Activated T-cell treated with anti-CD3 and anti-CD28 coated beads, Interleukin-2, amount 50 U/mL, for 4 hours (primary cell): ENCODE measurements around the gene STX8. TPM values are rescaled to one million over a fixed set of nuclear protein-coding genes. Genes with fewer than 3 reads are reported as not detected.

Experiments used
- ATAC-seq, 2 donors: fragments of 200-7000 bp; cut with Tn5 transposase; one replicate each; pipeline ENCODE4 v1.10.0; 2021
- DNase-seq: peaks from one replicate; pipeline ENCODE4 v3.0.0-alpha.2; 2020
- H3K27me3 Mint-ChIP-seq: one replicate; pipeline ENCODE4 v1.8.0; 2021; ENCODE audit warnings: low read depth, mixed read lengths
- H3K36me3 Mint-ChIP-seq: one replicate; pipeline ENCODE4 v1.8.0; 2022; ENCODE audit warnings: mixed read lengths; ENCODE audit not compliant: insufficient read depth
- H3K4me1 Mint-ChIP-seq: one replicate; pipeline ENCODE4 v1.8.0; 2021; ENCODE audit warnings: low read depth, mixed read lengths
- H3K4me3 Mint-ChIP-seq: one replicate; pipeline ENCODE4 v1.8.0; 2021; ENCODE audit warnings: mild to moderate bottlenecking, moderate library complexity, mixed read lengths
- H3K9me3 Mint-ChIP-seq: one replicate; pipeline ENCODE4 v1.8.0; 2021; ENCODE audit warnings: mixed read lengths
- total RNA-seq, 3 donors: library from RNA; stranded (reverse); gene quantifications; one replicate each; pipeline ENCODE4 v1.2.1, GENCODE V29; 2021

The STX8 gene
- total RNA-seq, 3 donors from 2014 or later, result 37.5 to 40.7 (median 38.3) TPM

DNA sequence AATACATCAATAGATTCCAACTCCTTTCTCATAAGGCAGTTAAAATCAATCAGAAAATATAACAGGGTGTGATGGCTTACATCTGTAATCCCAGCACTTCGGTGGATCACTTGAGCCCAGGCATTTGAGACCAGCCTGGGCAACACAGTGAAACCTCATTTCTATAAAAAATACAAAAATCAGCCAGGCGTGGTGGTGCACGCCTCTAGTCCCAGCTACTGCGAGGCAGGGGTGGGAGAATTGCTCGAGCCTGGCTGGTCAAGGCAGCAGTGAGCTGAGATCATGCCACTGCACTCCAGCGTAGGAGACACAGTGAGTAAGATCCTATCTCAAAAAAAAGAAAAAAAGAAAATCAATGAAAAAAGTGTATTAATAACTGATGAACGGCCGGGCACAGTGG lies 295.7 kb downstream of the STX8 start:
- Mint-ChIP-seq H3K27me3 (no peaks in the 10 kb centered on the region), H3K4me3 (no peak overlapping the region), H3K36me3 (peaks cover 5% of the 10 kb centered on the region), H3K4me1 (peaks cover 6% of the 10 kb centered on the region), H3K9me3 (no peaks in the 10 kb centered on the region)
- DNase-seq (no peak), ATAC-seq (no peak)

DNA sequence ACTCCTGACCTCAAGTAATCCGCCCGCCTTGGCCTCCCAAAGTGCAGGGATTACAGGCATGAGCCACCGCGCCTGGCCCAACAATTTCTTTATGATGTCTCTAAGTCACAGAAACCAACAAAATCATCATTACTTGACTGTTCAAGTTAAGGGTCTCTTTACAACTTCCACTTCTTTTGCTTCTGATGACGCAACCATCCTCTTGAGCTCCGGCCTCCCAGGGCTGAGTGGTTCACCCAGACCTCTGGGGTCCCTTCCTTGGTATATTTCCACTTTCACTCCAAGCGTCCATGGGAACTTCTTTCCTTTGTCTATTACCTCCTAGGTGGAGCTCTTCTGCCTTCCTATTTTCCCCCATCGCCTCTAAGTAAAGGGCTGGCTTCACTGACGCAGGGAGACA lies 300.6 kb downstream of the STX8 start:
- Mint-ChIP-seq H3K9me3 (no peaks in the 10 kb centered on the region), H3K4me1 (peaks cover 24% of the 10 kb centered on the region), H3K4me3 (no peak overlapping the region), H3K27me3 (no peaks in the 10 kb centered on the region), H3K36me3 (peaks cover 6% of the 10 kb centered on the region)
- ATAC-seq, result no peak
- no peak for DNase-seq

GRCh38 chr17:9273428-9274391 lies 301.9 kb downstream of the STX8 start:
- ATAC-seq (peak; percentile 96), DNase-seq (no peak)
- Mint-ChIP-seq H3K36me3 (peaks cover 6% of the 10 kb centered on the region), H3K27me3 (no peaks in the 10 kb centered on the region), H3K4me1 (peaks cover 24% of the 10 kb centered on the region), H3K4me3 (peak overlapping the region; percentile 61), H3K9me3 (no peaks in the 10 kb centered on the region)

DNA sequence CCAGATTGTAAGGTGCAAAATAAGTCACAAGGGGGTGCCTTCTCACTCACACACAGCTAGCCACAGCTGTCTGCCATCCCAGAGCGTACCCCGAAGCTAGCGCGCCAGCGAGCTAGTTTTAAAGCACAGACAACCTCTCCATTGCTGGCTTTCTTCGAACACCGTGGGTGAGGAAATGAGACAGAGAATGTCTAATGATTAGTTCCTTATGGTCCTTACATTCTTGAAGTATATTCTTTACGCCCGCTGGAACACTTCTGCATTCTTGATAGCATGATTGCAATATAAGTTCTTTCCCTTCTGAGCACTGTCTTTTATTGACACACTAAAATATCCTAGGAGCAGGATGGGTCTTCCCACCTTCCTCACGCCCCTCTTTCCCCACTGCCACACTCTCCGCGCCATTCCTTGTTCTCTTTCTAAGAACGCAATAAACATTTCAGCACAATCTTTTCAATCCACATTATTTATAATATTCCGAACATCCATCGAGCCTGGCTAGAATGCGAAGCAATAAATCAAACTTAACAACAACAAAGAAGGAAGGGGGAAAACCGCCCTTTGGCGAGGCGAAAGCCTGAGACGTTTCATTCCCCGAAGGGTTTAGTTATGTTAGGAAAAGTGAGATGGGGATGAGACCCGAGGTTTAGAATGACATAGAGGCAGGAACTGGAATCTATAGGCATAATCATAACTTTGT lies 303.0 kb downstream of the STX8 start:
- H3K27me3 Mint-ChIP-seq, result no peaks in the 10 kb centered on the region
- ATAC-seq (no peak), DNase-seq (no peak)
- H3K4me3 Mint-ChIP-seq, result no peak overlapping the region
- no peaks in the 10 kb centered on the region for H3K9me3 Mint-ChIP-seq
- peaks cover 6% of the 10 kb centered on the region for H3K36me3 Mint-ChIP-seq
- H3K4me1 Mint-ChIP-seq, result peaks cover 24% of the 10 kb centered on the region

GRCh38 chr17:9271989-9272388 lies 303.6 kb downstream of the STX8 start:
- no peaks in the 10 kb centered on the region for H3K9me3 Mint-ChIP-seq
- no peak overlapping the region for H3K4me3 Mint-ChIP-seq
- H3K4me1 Mint-ChIP-seq, result peaks cover 24% of the 10 kb centered on the region
- H3K27me3 Mint-ChIP-seq, result no peaks in the 10 kb centered on the region
- ATAC-seq (no peak), DNase-seq (no peak)
- peaks cover 6% of the 10 kb centered on the region for H3K36me3 Mint-ChIP-seq

DNA sequence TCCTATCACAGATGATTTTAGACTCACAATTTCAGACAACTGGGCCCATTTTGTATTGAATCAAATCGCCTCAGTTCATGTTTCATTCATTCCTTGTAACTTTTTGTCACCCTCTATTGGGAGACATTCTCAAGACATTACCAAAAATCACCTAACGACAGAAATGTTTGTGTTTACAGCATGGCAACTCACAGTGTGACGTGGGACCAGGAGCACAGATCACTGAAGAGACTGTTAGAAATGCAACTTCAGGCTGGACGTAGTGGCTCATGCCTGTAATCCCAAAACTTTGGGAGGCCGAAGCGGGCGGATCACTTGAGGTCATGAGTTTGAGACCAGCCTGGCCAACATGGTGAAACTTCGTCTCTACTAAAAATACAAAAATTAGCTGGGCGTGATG lies 304.7 kb downstream of the STX8 start:
- Mint-ChIP-seq H3K27me3 (no peaks in the 10 kb centered on the region), H3K4me1 (peaks cover 24% of the 10 kb centered on the region), H3K9me3 (no peaks in the 10 kb centered on the region), H3K36me3 (peaks cover 7% of the 10 kb centered on the region), H3K4me3 (no peak overlapping the region)
- ATAC-seq (no peak), DNase-seq (no peak)

GRCh38 chr17:9269350-9270035 lies 306.1 kb downstream of the STX8 start:
- peaks cover 18% of the 10 kb centered on the region for H3K4me1 Mint-ChIP-seq

GRCh38 chr17:9268546-9268945 lies 307.1 kb downstream of the STX8 start:
- H3K9me3 Mint-ChIP-seq, result peaks cover 3% of the 10 kb centered on the region
- DNase-seq (no peak), ATAC-seq (no peak)
- H3K4me1 Mint-ChIP-seq, result peaks cover 10% of the 10 kb centered on the region
- H3K36me3 Mint-ChIP-seq, result peaks cover 15% of the 10 kb centered on the region
- no peaks in the 10 kb centered on the region for H3K27me3 Mint-ChIP-seq
- H3K4me3 Mint-ChIP-seq, result no peak overlapping the region

More at GRCh38 chr17:9269350-9270035, 306.1 kb downstream of the STX8 start:
- Mint-ChIP-seq H3K27me3 (no peaks in the 10 kb centered on the region), H3K9me3 (no peaks in the 10 kb centered on the region), H3K36me3 (peaks cover 11% of the 10 kb centered on the region), H3K4me3 (no peak overlapping the region)
- ATAC-seq (no peak), DNase-seq (no peak)

GRCh38 chr17:9266697-9267117 lies 308.9 kb downstream of the STX8 start:
- Mint-ChIP-seq H3K9me3 (peaks cover 3% of the 10 kb centered on the region), H3K36me3 (peaks cover 13% of the 10 kb centered on the region), H3K4me3 (no peak overlapping the region), H3K27me3 (no peaks in the 10 kb centered on the region), H3K4me1 (no peaks in the 10 kb centered on the region)
- ATAC-seq, result no peak
- DNase-seq, result no peak

- no peaks in the 10 kb centered on the region for H3K4me1 Mint-ChIP-seq
- no peak for ATAC-seq
- no peak for DNase-seq
- H3K36me3 Mint-ChIP-seq, result peaks cover 16% of the 10 kb centered on the region
- peaks cover 3% of the 10 kb centered on the region for H3K9me3 Mint-ChIP-seq
- H3K27me3 Mint-ChIP-seq, result no peaks in the 10 kb centered on the region
- no peak overlapping the region for H3K4me3 Mint-ChIP-seq
Observed at GRCh38 chr17:9266031-9266680, 309.5 kb downstream of the STX8 start.

DNA sequence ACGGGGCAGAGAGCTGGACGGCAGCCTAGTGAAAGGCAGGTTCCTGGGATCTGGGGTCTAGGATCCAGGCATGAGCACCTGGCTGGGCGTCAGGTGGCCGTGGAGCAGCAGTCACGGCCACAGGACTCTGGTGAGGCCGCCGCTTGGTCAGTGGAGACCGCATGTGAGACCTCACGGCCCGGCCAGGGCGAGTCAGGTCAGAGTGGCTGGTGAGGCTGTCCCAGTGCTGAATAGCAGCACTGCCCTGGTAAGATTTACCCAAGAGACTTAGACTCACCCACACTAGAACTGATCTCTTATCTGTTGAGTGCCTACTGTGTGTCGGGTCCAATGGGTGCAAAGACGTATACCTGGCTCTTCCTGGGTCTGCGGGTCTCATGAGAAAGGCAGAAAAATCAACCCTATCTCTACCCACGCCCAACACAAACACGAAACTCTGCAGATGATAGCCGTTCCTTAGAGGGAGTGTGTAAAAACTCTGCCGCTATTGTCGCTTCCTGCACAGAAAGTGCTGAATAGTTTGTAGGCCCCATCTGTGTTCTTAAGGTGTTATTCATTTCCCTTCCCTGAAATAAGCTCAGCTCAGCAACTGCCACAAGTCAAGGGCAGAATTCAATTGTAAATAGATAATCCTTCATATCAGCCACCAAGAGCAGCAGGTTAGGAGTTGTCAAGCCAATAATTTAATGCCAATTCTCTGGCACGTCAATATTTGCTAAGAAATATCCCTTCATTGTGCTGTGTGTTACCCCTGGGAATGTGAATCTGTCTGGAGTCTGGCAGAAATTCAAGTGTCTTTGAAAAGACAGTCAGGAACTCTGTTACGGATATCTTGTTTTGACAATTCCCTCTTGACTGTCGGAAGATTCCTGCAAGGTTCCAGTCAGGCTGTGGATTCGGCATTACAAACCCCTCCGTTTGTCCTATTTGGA lies 314.3 kb downstream of the STX8 start:
- Mint-ChIP-seq H3K4me1 (peaks cover 2% of the 10 kb centered on the region), H3K4me3 (no peak overlapping the region), H3K36me3 (peaks cover 17% of the 10 kb centered on the region), H3K9me3 (peaks cover 3% of the 10 kb centered on the region), H3K27me3 (no peaks in the 10 kb centered on the region)
- DNase-seq (no peak), ATAC-seq (no peak)

GRCh38 chr17:9259419-9259818 lies 316.2 kb downstream of the STX8 start:
- H3K36me3 Mint-ChIP-seq, result peaks cover 12% of the 10 kb centered on the region
- H3K4me3 Mint-ChIP-seq, result no peak overlapping the region
- H3K27me3 Mint-ChIP-seq, result no peaks in the 10 kb centered on the region
- ATAC-seq (no peak), DNase-seq (no peak)
- peaks cover 3% of the 10 kb centered on the region for H3K9me3 Mint-ChIP-seq
- H3K4me1 Mint-ChIP-seq, result peaks cover 2% of the 10 kb centered on the region
